NCI-H2227 treated with DMSO at 0.1 percent for 48 hours (cell line): ENCODE measurements around the gene NRXN2.
"Not testable (repeated sequence)": the region's sequence is repeated elsewhere in the genome, so short reads cannot be mapped to it uniquely, and the experiment has no call there.

Source experiments
- DNase-seq: peaks from one replicate; lab custom pipeline; 2025; lab: John Stamatoyannopoulos, UW

NRXN2 gene

DNA sequence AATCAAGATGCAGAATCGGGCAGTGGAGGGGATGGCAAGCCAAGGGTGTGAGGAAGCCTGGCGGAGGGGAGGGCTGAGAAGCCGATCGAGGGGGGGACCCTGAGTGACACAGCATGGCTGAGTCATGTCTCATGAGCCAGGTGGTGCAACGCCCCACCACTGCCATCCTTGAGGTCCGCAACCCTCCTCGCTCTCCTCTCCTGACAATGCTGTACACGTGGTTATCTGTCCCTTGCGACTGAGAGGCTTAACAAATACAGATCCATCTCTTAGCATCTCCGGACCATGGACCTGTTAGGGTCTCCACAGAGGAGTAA is 117.8 kb downstream of the NRXN2 start:
- peak; percentile 16 for DNase-seq

DNA sequence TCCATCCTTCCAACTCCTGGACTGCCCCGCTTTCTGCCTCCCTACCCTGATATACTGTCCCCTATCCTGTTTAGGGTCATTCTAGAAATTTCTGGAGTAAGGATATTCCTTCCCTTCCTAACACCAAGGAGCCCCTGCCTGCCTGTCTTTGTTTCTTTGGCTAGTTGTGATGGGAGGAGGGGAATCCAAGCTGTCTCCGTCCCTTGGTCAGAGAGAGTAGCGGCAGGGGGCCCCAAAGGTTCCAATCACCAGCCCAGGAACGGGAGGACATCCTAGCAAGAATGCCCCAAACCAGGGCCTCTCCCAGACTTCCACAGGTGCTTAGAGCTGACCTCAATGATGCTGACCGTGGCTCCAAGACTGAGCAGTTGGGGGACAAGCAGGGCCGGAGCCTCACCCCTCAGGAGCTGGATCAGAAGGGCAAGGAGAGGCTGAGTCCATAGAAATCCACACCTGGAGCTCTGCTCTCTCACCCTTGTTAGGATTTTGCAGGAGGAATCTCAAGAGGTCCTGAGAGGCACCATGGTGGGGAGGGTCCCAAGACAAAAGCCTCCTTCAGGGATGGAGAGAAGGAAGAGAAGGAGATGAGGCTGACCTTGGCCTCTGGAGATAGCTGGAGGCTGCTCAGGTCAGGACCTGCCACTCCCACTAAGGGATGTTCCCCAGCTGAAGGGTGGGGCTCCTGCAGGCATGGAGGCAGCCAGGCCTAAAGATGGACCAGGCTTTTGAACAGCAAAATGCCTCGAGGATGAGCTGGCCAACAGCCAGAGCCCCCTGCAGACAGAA is 118.3 kb downstream of the NRXN2 start:
- DNase-seq, result no peak

DNA sequence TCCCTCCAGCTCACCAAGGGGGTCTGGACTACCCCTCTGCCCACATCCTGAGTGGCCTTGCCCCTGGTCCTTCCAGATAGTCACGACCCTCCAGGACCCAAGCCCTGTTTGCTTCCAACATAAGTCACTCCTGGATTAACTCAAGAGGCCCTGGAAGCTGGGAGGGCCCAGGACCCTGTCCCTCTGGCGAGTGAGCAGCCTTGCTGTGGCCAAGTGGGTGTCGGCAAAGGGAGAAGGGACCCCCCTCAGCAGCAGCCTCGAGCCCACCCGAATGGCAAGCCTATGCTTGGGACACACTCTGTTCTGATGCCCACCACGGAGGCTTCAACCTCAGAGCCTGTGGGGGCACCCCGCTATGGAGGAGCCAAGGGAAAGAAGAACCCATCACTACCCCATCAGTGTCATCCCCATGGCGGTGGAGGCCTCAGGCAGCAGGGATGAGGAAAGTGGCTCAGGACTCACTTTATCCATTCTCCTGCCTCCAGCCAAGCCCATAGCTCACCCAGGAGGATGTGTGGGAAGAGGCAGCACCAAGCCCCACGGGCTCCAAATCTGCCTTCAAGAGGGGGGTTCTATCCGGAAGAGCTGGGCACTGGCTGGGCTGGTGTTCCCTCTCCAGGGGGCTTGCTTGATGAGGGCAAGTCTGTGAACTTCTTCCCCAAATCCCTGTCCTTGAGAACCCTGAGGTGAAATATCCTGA is 119.4 kb downstream of the NRXN2 start:
- DNase-seq, result no peak

DNA sequence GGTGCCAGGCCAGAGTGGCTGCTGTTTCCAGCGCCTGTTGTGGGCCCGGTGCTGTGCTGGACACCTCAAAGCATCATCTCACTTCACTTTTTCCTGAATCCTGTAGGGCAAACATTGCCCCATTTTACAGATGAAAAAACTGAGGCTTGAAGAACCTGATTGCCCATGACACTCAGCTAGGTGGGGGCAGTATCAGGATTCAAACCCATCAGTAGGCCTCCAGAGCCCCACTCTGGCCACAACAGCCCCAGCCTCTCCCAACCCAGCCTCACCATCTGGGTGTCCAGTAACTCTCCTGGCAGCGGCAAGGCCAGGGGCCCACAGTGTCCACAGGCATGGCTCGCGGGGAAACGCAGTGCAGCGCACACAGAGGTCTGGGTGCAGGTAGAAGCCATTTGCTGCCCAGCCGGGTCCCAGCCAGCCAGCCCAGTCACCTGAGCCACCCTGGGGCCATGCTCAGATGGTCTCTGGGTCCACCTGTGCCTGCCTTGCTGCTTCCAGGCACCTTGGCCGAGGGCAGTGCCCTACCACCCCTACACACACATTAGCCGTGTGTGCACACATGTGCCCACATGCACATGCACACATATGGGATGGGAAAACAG is 120.4 kb downstream of the NRXN2 start:
- DNase-seq, result no peak

DNA sequence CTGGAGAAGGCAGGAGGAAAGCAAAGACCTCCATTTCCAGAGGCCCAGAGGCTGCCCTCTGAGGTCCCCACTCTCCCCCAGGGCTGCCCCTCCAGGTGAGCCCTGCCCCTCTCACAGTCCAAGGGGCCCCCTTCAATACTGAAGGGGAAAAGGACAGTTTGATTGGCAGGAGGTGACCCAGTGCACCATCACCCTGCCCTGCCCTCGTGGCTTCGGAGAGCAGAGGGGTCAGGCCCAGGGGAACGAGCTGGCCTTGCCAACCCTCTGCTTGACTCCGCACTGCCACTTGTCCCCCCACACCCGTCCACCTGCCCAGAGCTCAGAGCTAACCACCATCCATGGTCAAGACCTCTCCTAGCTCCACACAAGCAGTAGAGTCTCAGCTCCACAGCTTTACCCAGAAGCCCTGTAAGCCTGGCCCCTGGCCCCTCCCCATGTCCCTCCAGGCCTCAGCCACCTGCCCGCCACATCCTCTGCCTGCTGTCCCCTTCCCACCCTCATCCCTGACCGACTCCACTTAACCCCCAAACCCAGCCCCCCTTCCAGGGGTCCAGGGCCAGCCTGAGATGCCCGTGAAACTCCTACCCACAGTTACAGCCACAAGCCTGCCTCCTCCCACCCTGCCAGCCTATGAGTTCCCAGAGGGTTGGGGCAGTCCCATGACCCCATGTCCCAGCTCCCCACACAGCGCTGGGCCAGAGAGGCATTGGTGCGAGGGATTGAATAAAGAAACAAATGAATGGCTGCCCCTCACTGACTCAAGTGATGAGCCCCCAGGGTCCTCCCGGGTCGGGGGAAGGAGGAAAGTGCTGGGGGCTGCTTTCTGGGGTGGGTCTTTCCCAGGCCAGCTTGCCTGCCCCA is 121.2 kb downstream of the NRXN2 start:
- DNase-seq, result no peak

DNA sequence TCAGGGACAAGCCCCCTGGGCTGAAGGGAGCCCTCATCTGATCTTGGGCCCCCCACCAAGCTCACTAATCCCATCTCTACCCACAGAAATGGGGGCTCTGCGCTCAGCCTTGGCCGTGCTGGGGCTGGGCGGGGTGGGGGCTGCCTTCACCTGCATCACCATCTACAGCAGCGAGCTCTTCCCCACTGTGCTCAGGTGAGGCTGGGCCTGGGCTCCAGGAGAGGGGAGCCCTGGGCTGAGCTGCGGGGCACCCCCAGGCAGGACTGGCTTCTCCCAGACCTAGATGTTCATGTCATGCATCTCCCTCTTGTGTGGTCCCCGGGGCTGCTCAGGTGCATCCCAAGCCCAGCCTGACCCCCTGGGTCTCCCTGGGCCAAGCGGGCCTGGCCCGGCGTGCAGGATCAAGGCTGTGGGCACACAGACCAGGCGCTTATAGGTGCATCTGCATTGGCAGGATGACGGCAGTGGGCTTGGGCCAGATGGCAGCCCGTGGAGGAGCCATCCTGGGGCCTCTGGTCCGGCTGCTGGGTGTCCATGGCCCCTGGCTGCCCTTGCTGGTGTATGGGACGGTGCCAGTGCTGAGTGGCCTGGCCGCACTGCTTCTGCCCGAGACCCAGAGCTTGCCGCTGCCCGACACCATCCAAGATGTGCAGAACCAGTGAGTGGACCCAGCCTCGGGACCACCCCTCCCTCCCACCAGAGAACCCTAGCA is 122.6 kb downstream of the NRXN2 start:
- no peak for DNase-seq

DNA sequence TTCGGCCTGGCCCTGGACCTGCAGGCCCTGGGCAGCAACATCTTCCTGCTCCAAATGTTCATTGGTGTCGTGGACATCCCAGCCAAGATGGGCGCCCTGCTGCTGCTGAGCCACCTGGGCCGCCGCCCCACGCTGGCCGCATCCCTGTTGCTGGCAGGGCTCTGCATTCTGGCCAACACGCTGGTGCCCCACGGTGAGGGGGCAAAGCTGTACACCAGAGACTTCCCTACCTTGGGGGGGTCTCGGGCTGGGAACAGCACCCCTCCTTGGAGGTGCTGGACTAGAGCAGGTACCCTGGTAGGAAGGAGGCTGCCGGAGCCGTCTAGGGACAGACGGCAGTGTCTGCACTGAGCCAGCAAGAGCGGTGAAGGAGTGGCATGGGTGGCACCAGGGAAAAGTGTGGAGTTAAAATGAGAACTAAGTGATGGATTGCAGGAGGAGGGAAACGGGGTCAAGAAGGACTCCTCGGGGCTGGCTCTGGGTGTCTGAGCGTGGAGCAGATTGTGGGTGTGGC is 123.2 kb downstream of the NRXN2 start:
- no peak for DNase-seq

DNA sequence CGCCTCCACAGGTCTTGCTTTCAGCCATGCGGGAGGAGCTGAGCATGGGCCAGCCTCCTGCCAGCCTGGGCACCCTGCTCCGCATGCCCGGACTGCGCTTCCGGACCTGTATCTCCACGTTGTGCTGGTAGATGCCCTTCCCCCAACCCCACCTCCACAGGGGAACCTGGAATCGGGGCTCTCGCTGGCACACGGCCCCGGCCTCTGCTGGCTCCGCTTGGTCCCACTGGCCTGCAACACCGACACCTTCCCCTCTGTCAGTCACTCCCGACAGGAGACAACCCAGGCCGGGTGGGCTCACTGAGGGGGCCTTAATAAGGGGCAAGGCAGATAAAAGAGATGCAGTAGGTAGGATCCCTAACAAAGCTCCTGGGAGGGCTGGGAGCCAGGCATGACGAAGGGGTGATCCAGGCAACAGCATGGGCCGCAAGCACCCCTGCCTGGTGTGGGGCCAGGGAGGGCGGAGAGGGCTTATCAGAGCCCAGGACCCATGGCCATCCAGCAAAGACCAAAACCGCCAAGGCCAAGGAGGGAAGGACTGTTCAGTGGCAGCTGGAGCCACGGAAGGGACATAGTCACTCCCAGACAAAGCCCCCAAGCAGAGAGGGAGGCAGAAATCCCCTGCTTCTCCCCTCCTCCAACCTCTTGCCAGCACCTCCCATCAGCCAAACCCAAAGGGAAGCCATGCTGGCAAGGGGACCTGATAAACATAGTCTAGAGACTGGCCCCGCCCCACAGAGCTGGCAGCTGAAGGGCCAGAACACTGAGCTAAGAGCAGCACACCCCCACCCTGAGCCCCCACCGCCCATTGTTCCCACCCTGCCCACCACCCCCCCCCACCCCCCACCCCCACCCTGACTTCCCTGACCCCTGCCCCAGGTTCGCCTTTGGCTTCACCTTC is 124.0 kb downstream of the NRXN2 start:
- DNase-seq, result no peak

DNA sequence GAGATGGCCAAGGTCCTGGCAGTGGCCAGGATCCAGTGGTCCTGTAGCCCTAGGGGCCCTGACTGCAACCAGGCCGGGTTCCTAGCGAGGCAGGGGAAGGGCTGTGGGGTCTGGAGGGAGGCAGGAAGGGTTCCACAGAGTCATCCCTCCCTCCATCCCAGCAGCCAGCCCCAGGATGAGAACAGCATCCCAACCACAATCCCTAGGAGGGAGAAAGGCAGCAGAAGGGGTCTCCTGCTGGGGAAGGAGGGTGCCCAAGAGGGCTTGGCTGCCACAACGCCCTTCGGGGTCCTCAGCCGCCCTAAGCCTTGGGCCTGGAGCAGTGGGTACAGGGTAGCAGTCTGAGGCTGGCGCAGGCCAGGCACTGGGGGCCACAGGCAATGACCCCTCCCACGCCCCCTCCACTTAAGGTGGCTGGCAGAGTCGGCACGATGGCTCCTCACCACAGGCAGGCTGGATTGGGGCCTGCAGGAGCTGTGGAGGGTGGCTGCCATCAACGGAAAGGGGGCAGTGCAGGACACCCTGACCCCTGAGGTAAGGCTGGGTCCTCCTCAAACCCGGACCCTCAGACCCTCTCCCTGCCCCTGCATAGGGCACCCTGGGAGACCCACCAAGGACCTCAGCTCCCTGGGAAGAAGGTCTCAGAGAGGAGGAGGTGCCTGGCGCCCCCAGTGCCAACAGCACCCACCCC is 124.7 kb downstream of the NRXN2 start:
- DNase-seq, result no peak

DNA sequence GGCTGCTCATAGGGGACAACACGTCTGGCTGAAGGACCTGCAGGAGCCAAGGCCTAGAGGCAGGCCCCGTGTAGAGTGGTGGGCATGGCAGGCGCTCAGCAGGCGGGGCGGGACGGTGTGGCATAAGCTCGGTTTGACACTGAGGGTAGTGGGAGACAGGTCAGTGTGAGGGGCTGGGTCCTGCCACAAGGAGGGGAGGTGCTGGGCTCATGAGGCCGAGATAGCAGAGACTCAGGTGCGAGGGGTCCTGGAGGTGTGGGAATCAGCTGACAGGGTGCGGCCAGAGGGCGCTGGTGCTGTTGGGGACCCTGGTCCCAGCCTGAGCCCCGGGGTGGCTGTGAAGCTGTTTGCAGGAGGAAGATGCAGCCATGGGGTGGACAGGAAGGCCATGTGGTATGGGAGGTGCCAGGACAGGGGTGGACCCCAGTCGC is 125.3 kb downstream of the NRXN2 start:
- no peak for DNase-seq

DNA sequence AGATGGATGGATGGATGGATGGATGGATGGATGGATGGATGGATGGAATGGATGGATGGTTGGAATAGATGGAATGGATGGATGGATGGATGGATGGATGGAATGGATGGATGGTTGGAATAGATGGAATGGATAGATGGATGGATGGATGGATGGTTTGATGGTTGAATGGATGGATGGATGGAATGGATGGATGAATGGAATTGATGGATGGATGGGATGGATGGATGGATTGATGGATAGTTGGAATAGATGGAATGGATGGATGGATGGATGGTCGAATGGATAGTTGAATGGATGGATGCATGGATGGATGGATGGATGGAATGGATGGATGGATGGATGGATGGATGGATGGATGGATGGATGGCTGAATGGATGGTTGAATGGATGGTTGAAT is 127.1 kb downstream of the NRXN2 start:
- DNase-seq, result not testable (repeated sequence)

DNA sequence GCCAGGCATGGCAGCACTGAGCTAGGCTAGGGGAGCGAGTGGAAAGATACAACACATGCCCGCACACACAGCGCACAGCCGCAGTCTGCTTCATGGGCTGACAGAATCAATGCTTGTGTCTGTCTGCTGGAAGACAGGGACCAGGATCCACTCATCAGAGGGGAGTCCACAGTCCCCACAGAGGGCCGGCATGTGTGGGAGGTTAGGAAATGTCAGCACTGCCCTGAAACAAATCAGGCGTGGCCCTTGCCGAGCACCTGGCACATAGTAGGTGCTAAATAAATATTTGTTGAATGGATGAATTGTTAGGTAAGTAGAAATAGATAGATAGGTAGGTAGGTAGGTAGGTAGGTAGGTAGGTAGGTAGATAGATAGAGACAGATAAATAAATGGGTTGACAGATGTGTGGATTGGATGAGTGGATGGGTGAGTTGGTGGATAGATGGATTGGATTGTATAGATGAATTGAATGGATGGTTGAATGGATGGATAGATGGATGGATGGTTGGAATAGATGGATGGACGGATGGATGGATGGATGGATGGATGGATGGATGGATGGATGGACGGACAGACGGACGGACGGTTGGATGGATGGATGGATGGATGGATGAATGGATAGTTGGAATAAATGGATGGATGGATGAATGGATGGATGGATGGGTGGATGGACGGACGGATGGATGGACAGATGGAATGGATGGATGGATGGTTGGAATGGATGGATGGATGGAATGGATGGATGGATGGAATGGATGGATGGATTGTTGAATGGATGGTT is 128.6 kb downstream of the NRXN2 start:
- DNase-seq, result no peak

DNA sequence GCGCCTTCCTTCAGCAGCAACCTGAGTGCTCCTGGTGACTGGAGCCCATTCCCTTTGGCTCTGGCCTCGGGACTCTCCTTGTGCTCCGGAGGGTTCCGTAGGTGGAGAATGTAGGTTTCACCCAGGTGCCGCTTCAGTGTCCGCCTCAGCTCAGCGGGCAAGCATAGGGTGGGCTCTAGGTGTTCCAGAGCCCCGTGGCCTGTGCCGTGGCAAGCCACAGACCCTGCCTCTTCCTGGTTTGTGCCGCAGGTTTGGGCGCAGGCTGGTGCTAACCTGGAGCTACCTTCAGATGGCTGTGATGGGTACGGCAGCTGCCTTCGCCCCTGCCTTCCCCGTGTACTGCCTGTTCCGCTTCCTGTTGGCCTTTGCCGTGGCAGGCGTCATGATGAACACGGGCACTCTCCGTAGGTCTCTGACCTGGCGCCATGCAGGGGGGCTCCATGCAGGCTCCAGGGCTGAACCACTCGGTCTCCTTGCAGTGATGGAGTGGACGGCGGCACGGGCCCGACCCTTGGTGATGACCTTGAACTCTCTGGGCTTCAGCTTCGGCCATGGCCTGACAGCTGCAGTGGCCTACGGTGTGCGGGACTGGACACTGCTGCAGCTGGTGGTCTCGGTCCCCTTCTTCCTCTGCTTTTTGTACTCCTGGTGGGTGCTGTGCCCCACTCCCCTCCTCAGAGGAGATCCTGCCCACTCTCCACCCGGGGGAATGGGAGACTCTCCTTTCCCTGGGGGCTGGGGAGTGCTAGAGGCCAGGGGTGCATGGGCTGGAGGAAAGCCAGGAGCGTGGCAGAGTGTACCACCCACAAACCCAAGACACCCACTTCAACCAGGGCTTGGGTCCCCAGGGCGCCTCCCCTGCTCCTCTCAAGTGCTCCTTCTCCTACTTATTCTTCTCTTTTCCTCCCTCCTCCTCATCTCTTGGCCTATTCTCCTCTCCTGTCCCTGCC is 129.6 kb downstream of the NRXN2 start:
- DNase-seq, result no peak

DNA sequence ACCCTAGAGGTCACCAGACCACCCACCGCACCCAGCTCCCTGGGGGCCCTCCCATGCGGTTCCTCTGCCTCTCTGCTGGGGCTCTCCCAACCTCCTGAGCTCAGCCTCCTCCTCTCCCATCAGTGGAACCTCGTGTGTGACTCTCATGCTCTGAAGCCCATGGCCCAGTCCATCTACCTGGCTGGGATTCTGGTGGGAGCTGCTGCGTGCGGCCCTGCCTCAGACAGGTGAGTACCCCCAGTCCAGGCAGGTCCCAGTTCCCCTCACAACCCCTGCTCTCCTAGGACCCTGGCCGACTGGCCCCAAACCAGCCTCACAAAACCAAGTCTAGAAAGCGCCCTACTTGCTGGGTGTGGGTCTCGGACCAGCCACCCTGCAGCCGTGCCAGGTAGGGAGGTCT is 130.3 kb downstream of the NRXN2 start:
- DNase-seq, result no peak

DNA sequence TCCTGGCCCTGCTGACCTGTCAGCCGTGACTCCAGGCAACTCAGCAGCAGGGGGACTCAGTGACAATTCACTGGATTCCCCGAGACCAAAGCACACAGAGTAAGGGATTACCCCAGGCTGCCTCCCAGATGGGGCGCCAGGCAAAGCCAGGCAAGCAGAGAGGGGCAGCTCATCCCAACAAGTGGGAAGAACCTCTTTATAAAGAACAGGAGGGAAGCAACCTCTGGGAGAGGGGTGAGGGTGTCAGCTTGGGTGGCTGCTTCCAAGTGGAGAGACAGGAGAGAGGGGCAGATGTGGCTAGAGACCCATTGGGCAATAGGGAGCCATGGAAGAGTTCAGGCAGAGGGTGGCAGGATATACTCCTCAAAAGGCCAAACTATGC is 130.8 kb downstream of the NRXN2 start:
- no peak for DNase-seq

DNA sequence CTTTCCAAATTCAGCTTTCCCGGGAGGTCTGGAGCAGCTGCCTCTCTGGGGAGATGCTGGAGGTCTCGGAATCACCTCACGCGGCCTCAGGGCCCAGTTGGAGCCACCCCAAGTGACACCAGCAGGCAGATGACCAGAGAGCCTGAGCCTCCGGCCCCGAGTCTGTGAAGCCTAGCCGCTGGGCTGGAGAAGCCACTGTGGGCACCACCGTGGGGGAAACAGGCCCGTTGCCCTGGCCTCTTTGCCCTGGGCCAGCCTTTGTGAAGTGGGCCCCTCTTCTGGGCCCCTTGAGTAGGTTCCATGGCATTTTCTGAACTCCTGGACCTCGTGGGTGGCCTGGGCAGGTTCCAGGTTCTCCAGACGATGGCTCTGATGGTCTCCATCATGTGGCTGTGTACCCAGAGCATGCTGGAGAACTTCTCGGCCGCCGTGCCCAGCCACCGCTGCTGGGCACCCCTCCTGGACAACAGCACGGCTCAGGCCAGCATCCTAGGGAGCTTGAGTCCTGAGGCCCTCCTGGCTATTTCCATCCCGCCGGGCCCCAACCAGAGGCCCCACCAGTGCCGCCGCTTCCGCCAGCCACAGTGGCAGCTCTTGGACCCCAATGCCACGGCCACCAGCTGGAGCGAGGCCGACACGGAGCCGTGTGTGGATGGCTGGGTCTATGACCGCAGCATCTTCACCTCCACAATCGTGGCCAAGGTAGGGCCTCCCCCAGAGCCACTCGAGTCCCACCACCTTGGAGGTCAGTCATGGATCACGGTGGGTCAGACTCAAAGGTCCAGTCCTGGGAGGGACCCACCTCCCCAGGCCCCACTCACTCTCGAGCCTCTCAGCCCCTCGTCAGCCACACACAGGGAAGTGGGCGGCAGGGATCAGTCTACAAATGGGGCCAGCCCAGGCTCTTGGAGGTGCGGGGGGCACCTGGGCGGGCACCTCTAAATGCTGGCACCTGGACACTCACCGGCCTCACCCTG is 131.5 kb downstream of the NRXN2 start:
- DNase-seq, result no peak

DNA sequence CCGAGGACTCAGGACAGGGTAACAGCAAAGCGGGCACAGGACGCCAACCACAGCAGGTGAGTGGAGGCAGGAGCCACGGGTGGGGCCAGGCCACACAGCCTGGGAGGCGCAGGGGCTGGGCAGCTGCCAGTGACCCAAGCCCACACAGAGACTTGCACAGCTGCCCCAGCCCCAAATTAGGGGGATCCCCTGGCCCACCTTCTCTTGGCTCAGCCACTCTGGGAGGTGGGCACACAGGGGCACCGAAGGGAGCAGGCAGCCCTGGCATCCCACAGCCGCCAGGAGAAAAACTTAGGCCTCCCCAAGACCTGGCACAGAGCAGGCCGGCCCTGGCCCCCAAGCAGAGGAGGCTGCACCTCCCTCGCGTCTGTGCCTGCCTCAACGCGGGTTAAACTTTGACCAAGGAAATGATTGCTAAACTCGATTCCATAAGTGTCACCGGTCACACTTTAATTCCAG is 132.2 kb downstream of the NRXN2 start, which contains the start of gene SLC22A12:
TSS of gene SLC22A12 (plus strand) at position 458 of the 459 bp plus-strand sequence. CDS start 337 bp downstream, outside the sequence.
- no peak for DNase-seq
